Adrenal gland (tissue), 12 donors: Measurements from ENCODE around the gene LANCL2. TPM values are rescaled to one million over a fixed set of nuclear protein-coding genes. Genes with fewer than 3 reads are reported as not detected.

Experiments used
- DNase-seq, 7 donors: peaks; one replicate each; pipeline ENCODE4 v3.0.0-alpha.2; 2019 to 2020
- H3K27ac ChIP-seq, 5 donors: fragments of 200-600 bp; sonication (generic) in 4 of 5; 1 replicate in 3 of 5; 2 replicates in 2 of 5; pipeline versions ENCODE4 v1.5.1 to v1.8.0; 2016 to 2020; ENCODE audit warnings: mild to moderate bottlenecking in 1 of 5
- H3K27me3 ChIP-seq: fragments of 200-600 bp; 2 replicates; pipeline ENCODE4 v1.8.0; 2021
- H3K36me3 ChIP-seq, 2 donors: fragments of 200-600 bp; replicated peaks in 1 of 2; 1 replicate in 1 of 2; 2 replicates in 1 of 2; pipeline versions ENCODE4 v1.5.1 to v1.8.0; 2018 to 2022
- H3K4me1 ChIP-seq, 2 donors: fragments of 200-600 bp; replicated peaks in 1 of 2; 1 replicate in 1 of 2; 2 replicates in 1 of 2; pipeline versions ENCODE4 v1.5.1 to v1.8.0; 2018 to 2021
- H3K4me3 ChIP-seq, 4 donors: fragments of 200-600 bp; sonication (generic) in 3 of 4; one replicate each; pipeline ENCODE4 v1.5.1; 2016 to 2018
- H3K9me3 ChIP-seq, 3 donors: fragments of 200-600 bp; sonication (generic) in 1 of 3; replicated peaks in 1 of 3; 1 replicate in 2 of 3; 2 replicates in 1 of 3; pipeline versions ENCODE4 v1.5.1 to v1.8.0; 2016 to 2021
- CTCF ChIP-seq, 6 experiments: fragments of 450-650 bp in 4 of 6; fragments of 200-600 bp in 2 of 6; sonication (generic) in 1 of 6; IDR thresholded peaks; 1 replicate in 5 of 6; 2 replicates in 1 of 6; pipeline versions ENCODE4 v1.5.1 to v1.8.0; 2016 to 2021; ENCODE audit warnings: antibody characterized with exemption in 6 of 6, mild to moderate bottlenecking in 2 of 6, moderate library complexity in 1 of 6
- POLR2A ChIP-seq, 2 donors: fragments of 450-650 bp; IDR thresholded peaks; one replicate each; pipeline ENCODE4 v1.6.1; 2017; ENCODE audit warnings: antibody characterized with exemption in 2 of 2, mild to moderate bottlenecking in 2 of 2, moderate library complexity in 1 of 2
- WGBS, 4 donors: extraction: QIAGEN DNeasy Blood & Tissue Kit in 2 of 4; methylation state at CpG; one replicate each; pipeline versions ENCODE4 v1.1.5 to v1.1.7; 2013 to 2017; 5-methylcytosine and 5-hydroxymethylcytosine counted together
- intact Hi-C, 2 donors: fragments of 100-400 bp; cut with DNase I; formaldehyde crosslinking; loops; one replicate each; pipeline versions ENCODE4 v1.14.1 to v1.15.0; 2022 to 2023
- polyA plus RNA-seq, 3 donors: library from polyadenylated mRNA; stranded (reverse); fragments of 200-250 nt in 2 of 3; fragments of 350-450 nt in 1 of 3; fragmentation: Illumina TruSeq in 1 of 3; extraction: RNeasy Lipid Tissue Mini Kit (QIAGEN cat#74804) in 1 of 3; gene quantifications; one replicate each; pipeline ENCODE4 v1.2.3, GENCODE V29; 2013 to 2014
- total RNA-seq, 9 donors: library from RNA; depleted of rRNA in 4 of 9; stranded (reverse); fragments of >200 nt in 4 of 9; fragments of 120-200 nt in 1 of 9; fragmentation: NEBNext Ultra II Directional in 1 of 9; extraction: Animal tissue kit (Norgen Biotek cat#: 25700) in 1 of 9; gene quantifications; one replicate each; pipeline versions ENCODE4 v1.1.0 to v1.2.4, GENCODE V29; 2013 to 2023
- donor health status: healthy with polysubstance abuse.
- donor health status: Bipolar disorder and iron deficiency.
- donor health status: DM: yes; HTN: yes; CAD: no.
- donor health status: DM: no; HTN: no; CAD: no.
- donor health status: DM: no; HTN: no; CAD: no.
- donor health status: DM: yes; HTN: yes; CAD: no.

Gene LANCL2
- total and polyA plus RNA-seq, 12 donors = 10.5 to 28.1 (median 18.1) TPM

GRCh38 chr7:55448526-55448925 lies 83.4 kb downstream of the LANCL2 start:
- Histone ChIP-seq H3K36me3 (no peaks in the 10 kb centered on the region), H3K9me3 (no peaks in the 10 kb centered on the region), H3K27me3 (no peaks in the 10 kb centered on the region), H3K4me3 (no peak overlapping the region), H3K4me1 (no peaks in the 10 kb centered on the region), H3K27ac (no peak overlapping the region)
- intact Hi-C loops = no loop called here
- no peak for DNase-seq
- TF ChIP-seq CTCF (IDR thresholded peaks at IDR 0.05) (no peak), POLR2A (IDR thresholded peaks at IDR 0.05) (no peak)
- 75 to 85% (median 80%) methylated on average over 18 to 22 of the region's 22 CpGs for WGBS, 4 donors

- WGBS, 4 donors = 32 to 49% (median 47%) methylated on average over 36 to 56 of the region's 56 CpGs
- no peak for TF ChIP-seq CTCF (IDR thresholded peaks at IDR 0.05)
- no peak for TF ChIP-seq POLR2A (IDR thresholded peaks at IDR 0.05)
- Histone ChIP-seq H3K4me1 (no peaks in the 10 kb centered on the region), H3K27ac (no peak overlapping the region), H3K9me3 (no peaks in the 10 kb centered on the region), H3K27me3 (no peaks in the 10 kb centered on the region), H3K4me3 (no peak overlapping the region), H3K36me3 (no peaks in the 10 kb centered on the region)
- intact Hi-C loops = no loop called here
- DNase-seq = no peak
Observed at GRCh38 chr7:55449205-55449991, 84.3 kb downstream of the LANCL2 start.

DNA sequence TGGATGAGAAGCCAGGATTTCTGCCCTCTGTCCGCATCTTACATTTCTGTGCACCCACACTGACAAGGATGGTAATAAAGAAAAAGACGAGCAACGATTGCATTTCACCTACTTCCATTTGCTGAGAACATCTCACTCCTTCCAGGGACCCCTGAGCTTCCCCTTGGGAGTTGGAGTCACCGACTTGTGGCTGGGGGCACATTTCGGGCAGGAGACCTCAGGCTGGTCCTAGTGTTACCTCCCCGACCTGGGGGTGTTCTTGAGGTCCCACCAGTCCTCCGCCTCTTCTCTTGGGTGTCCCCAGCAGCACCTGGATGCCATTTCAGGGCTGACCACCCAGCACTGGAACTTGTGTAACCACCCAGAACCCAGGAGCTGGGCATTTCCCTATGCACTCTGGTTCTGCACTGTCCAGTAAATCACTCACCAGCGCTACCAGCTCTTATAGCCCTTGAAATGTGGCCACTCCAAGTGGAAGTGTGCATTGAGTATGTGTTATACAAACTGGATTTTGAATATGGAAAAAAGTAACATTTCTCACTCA lies 84.9 kb downstream of the LANCL2 start:
- Histone ChIP-seq H3K4me3 (no peak overlapping the region), H3K27ac (no peak overlapping the region), H3K27me3 (no peaks in the 10 kb centered on the region), H3K4me1 (no peaks in the 10 kb centered on the region), H3K36me3 (no peaks in the 10 kb centered on the region), H3K9me3 (no peaks in the 10 kb centered on the region)
- intact Hi-C loops = no loop called here
- TF ChIP-seq POLR2A (IDR thresholded peaks at IDR 0.05) = no peak
- no peak for TF ChIP-seq CTCF (IDR thresholded peaks at IDR 0.05)
- DNase-seq = no peak
- 88 to 92% (median 90%) methylated on average over 6 to 8 of the region's 8 CpGs for WGBS, 4 donors

DNA sequence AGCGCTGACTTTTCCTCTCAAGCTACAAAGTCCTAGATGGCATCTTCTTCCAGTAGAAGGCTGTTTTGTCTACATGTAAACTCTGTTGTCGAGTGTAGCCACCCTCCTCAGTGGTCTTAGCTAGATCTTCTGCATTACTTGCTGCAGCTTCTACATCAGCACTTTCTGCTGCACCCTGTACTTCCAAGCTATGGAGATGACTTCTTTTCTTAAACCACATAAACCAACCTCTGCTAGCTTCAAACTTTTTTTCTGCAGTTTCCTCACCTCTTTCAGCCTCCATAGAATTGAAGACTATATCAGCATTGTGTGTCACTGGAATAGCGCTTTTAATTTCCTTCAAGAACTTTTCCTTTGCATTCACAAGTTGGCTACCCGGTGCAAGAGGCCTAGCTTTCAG lies 87.8 kb downstream of the LANCL2 start:
- Histone ChIP-seq H3K27me3 (no peaks in the 10 kb centered on the region), H3K4me3 (no peak overlapping the region), H3K27ac (no peak overlapping the region), H3K9me3 (no peaks in the 10 kb centered on the region), H3K36me3 (no peaks in the 10 kb centered on the region), H3K4me1 (no peaks in the 10 kb centered on the region)
- no peak for DNase-seq
- WGBS, 4 donors = 82 to 96% (median 94%) methylated on average over 4 of the region's 4 CpGs
- no peak for TF ChIP-seq POLR2A (IDR thresholded peaks at IDR 0.05)
- TF ChIP-seq CTCF (IDR thresholded peaks at IDR 0.05) = no peak
- intact Hi-C loops = no loop called here
